Esophagus (tissue), 2 donors: ENCODE measurements around the gene TBX21. TPM values are rescaled to one million over a fixed set of nuclear protein-coding genes. Genes with fewer than 3 reads are reported as not detected.

Source experiments
- H3K27ac ChIP-seq, 2 donors: one replicate each; pipeline ENCODE4 v1.5.1; 2013; ENCODE audit warnings: low read depth in 2 of 2, mild to moderate bottlenecking in 2 of 2, inconsistent platforms in 1 of 2, low read length in 1 of 2, moderate library complexity in 1 of 2
- H3K27me3 ChIP-seq, 2 donors: one replicate each; pipeline ENCODE4 v1.6.1; 2013; ENCODE audit warnings: low read length in 2 of 2, control low read depth in 1 of 2, mild to moderate bottlenecking in 1 of 2; ENCODE audit not compliant: insufficient read depth in 2 of 2, control insufficient read depth in 1 of 2
- H3K36me3 ChIP-seq, 2 donors: one replicate each; pipeline ENCODE4 v1.6.1; 2013; ENCODE audit warnings: low read length in 1 of 2; ENCODE audit not compliant: control insufficient read depth in 2 of 2, insufficient read depth in 2 of 2
- H3K4me1 ChIP-seq, 2 donors: one replicate each; pipeline ENCODE4 v1.6.1; 2013; ENCODE audit warnings: low read length in 1 of 2; ENCODE audit not compliant: control insufficient read depth in 2 of 2, insufficient read depth in 2 of 2
- H3K4me3 ChIP-seq, 2 donors: one replicate each; pipeline ENCODE4 v1.5.1; 2013; ENCODE audit warnings: low read length in 2 of 2, mild to moderate bottlenecking in 2 of 2, low read depth in 1 of 2, moderate library complexity in 1 of 2
- H3K9me3 ChIP-seq, 2 donors: one replicate each; pipeline ENCODE4 v1.6.1; 2013; ENCODE audit warnings: mild to moderate bottlenecking in 2 of 2, low read depth in 1 of 2, low read length in 1 of 2, moderate library complexity in 1 of 2; ENCODE audit not compliant: control insufficient read depth in 2 of 2, insufficient read depth in 1 of 2
- WGBS, 2 donors: extraction: QIAGEN DNeasy Blood & Tissue Kit; methylation state at CpG; one replicate each; pipeline ENCODE4 v1.1.7; 2013; 5-methylcytosine and 5-hydroxymethylcytosine counted together
- polyA plus RNA-seq, 2 donors: library from polyadenylated mRNA; stranded (reverse); fragments of 200-250 nt; gene quantifications; one replicate each; pipeline ENCODE4 v1.2.3, GENCODE V29; 2013
- donor health status: healthy with polysubstance abuse.
- donor health status: Bipolar disorder and iron deficiency.

The TBX21 gene
- polyA plus RNA-seq, 2 donors = 0.18 to 0.24 TPM

DNA sequence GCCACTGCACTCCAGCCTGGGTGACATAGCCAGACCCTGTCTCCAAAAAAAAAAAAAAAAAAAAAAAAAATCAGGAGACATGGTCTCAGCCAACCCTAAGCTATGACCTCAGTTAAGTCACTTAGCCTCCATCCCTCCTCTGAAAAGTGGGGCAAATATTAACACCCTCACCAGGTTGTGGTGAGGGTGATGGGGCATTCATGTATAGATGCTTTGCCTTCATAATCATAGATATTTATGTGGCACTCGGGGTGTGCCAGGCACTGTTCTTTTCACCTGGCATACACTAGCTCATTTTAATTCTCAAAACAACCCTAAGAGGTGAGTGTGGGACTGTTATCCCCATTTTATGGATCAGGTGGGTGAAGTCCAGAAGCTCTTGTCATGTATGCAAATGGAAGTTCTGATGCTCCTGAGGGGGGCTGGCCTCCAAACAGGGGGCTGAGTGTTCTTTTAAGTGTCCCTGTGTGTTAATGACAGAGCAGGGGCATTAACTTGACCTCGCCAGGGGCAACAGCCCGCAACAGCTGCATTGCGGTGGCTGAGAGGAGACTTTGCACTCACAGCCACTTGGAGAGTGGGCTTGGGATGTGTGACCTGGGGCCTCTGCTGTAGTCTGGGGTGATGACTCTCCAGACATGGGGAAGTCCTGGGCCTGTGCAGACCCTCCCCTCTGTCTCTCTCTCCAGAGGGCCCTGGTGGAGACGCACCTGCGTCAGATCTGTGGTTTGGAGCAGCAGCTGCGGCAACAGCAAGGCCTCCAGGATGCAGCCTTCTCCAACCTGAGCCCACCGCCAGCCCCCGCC is 34.9 kb upstream of the TBX21 start:
- Histone ChIP-seq H3K27ac (no peak overlapping the region), H3K27me3 (no peaks in the 10 kb centered on the region), H3K9me3 (no peaks in the 10 kb centered on the region), H3K4me1 (peaks cover 2 to 19% of the 10 kb centered on the region in 2 donors), H3K4me3 (no peak overlapping the region), H3K36me3 (peaks cover 4 to 9% of the 10 kb centered on the region in 2 donors)
- WGBS, 2 donors = 73 to 78% methylated on average over 9 of the region's 9 CpGs

DNA sequence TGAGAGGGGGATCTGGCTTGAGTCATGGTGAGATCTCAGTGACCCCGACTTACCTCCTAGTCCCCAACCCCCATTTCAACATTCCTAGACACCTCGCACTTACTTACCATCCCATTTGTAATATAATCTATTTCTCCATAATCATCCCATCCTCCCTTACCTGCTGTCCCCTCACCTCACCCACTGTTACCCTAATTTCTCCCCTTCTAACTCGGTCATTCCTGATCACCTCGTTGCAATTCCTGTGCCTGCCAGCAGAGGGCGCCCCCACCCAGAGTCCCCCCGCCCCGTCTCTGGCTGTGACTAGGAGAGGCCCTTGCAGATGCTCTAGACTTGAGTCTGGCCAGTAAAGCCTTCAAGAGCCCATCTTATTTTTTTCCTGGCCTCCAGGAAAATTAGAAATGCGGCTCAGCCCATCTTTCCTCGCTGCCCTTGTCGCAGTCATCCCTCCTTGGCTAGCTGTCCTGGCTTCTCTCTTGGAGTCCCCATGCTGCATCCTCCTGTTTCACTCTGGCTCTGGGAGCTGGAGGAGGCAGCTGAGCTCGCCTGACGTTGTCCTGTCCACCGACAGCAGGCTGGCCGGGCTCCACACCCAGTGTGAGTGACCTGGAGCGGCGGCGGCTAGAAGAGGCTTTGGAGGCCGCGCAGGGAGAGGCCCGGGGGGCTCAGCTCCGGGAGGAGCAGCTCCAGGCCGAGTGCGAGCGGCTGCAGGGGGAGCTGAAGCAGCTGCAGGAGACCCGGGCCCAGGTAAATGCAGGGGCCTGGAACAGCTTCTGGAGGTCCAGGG is 34.1 kb upstream of the TBX21 start:
- Histone ChIP-seq H3K4me1 (peaks cover 2 to 16% of the 10 kb centered on the region in 2 donors), H3K27me3 (no peaks in the 10 kb centered on the region), H3K27ac (no peak overlapping the region), H3K4me3 (no peak overlapping the region), H3K36me3 (peaks cover 4 to 9% of the 10 kb centered on the region in 2 donors), H3K9me3 (no peaks in the 10 kb centered on the region)
- WGBS, 2 donors = 63 to 64% methylated on average over 25 of the region's 25 CpGs

DNA sequence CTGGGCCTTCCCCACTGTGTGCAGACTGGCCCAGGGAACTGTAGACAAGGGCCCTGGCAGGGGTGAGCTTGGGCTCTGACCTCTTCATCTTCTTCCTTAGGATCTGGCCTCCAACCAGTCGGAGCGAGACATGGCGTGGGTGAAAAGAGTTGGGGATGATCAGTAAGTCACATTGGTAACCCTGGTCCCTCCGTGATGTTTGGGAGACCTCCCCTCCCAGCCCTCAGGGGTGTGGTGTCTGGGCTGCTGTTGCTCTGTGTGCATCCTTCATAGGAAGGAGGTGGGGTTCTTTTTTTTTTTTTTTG is 33.5 kb upstream of the TBX21 start:
- H3K4me1 ChIP-seq = peaks cover 2 to 16% of the 10 kb centered on the region in 2 donors
- peaks cover 4 to 9% of the 10 kb centered on the region in 2 donors for H3K36me3 ChIP-seq
- no peak overlapping the region for H3K4me3 ChIP-seq
- WGBS, 2 donors = 93 to 98% methylated on average over 4 of the region's 4 CpGs
- H3K9me3 ChIP-seq = no peaks in the 10 kb centered on the region
- no peak overlapping the region for H3K27ac ChIP-seq
- no peaks in the 10 kb centered on the region for H3K27me3 ChIP-seq

DNA sequence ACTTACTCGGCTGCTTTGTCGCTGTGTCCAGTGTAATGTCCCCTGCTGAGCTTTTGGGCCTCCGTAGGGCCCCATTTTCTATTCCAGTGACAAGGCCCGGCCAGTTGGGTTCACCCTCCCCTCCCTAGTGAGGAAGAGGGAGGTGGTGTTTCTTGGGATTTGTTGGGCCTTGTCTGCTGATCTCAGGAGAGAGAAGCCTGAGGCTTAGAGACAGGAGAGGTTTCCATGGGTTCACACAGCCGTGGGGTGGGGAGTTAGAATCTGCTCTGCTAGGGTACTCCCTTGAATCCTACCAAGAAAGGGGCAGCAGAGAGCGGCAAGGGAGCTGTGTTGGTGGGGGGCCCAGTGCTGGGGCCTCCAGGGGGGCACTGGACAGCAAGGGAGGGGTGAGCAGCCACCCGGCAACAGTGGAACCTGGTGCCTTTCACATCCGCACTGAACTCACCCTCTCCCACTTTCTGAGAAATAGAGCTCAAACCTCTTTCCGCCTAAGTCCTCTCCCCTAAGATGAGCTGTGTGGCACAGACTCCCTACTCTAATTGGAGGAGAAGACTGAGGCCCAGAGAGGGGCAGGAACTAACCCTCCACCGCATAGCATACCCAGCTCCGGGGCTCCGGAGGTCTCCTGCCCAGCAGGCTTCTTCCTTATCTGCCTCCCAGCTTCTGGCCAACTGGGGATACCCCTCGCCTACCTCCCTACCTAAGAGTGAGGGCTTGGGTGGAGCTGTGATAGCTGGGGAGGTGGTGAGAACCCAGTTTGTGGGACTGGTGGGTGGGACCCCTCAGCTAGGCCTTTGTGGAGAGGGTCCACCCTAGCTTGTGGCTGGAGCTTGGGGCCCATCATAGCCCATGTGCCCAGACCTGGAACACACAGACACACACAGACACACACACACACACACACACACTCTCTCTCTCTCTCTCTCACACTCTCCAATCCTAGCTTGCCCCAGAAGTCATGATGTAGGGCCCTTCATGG is 32.3 kb upstream of the TBX21 start:
- Histone ChIP-seq H3K36me3 (peaks cover 6 to 11% of the 10 kb centered on the region in 2 donors), H3K27ac (no peak overlapping the region)
- WGBS, 2 donors = 87 to 89% methylated on average over 13 of the region's 13 CpGs

DNA sequence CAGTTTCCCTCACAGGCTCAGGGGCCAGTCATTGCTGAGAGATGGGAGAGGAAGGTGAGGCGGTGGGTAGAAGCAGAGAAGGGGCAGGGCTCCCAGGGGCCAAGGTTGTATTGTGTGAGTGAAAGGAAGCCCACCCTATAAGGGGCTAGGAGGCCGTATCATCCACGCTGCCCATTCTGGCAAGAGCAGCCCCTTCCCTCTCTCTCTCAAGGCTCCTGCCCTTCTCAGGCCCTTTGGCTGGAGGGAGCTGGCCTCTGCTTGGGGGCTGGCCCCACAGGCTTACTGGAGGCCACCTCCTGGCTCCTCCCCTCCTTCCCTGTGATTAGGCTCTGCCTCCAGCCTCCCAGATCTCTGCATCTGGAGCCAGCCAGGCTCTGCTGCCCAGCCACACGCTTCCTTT is 31.4 kb upstream of the TBX21 start:
- no peaks in the 10 kb centered on the region for H3K9me3 ChIP-seq
- no peak overlapping the region for H3K27ac ChIP-seq
- 91 to 92% methylated on average over 4 of the region's 4 CpGs for WGBS, 2 donors
- H3K27me3 ChIP-seq = no peaks in the 10 kb centered on the region
- H3K36me3 ChIP-seq = peaks cover 6 to 11% of the 10 kb centered on the region in 2 donors
- H3K4me3 ChIP-seq = no peak overlapping the region
- peaks cover 5 to 8% of the 10 kb centered on the region in 2 donors for H3K4me1 ChIP-seq

More for the DNA sequence above, 32.3 kb upstream of the TBX21 start:
- H3K27me3 ChIP-seq = no peaks in the 10 kb centered on the region
- no peak overlapping the region for H3K4me3 ChIP-seq
- H3K4me1 ChIP-seq = peaks cover 4 to 6% of the 10 kb centered on the region in 2 donors
- H3K9me3 ChIP-seq = no peaks in the 10 kb centered on the region

DNA sequence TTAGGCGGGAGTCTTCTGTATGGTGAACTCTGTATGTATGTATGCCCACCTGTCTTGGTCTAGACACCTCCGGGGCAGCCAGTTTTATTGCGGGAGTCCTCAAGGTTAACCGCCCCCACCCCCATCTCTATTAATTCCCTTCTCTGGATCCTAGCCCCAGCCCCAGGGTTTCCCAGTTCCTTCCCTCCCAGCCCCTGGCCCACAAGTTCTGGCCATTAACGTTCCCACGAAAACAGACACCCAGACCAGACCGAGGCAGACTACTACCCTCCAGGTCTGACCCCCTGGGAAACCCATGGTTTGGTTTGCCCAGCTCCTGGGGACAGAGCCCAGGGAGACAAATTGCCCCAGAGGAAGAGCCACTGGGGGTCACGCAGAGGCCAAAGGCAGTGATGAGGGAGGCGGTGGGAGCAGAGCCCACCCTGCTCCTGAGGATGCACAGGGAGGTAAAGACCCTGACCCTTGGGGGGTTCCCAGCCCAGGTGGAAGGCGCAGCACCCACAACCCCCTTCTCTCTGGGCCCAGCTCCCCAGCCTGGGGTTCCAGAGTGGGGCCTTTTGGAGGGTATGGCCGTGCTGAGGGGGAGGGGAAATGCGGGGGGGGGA is 30.5 kb upstream of the TBX21 start:
- H3K27ac ChIP-seq = no peak overlapping the region
- H3K4me3 ChIP-seq = no peak overlapping the region
- 87 to 88% methylated on average over 12 of the region's 12 CpGs for WGBS, 2 donors
- no peaks in the 10 kb centered on the region for H3K9me3 ChIP-seq
- H3K4me1 ChIP-seq = peaks cover 5 to 9% of the 10 kb centered on the region in 2 donors
- no peaks in the 10 kb centered on the region for H3K27me3 ChIP-seq
- H3K36me3 ChIP-seq = peaks cover 4 to 6% of the 10 kb centered on the region in 2 donors

DNA sequence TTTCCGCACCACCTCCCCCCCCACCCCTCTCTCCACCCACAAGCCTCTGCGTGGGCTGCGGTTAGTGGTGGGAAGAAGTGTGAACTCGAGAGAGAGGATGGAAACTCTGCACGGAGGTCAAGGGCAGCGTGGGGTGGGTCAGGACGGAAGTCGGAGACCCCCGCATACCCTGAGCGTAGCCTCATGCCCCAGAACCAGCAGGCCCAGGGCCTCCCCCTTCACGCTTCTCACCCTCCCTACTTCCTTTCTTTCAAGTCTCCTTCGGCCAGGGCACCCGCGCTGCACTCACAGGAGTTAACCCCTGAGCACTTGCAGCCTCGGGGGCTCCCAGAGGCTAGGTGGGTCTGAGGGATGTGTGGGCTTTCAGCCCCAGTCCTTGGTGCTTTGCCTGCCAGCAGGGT is 29.8 kb upstream of the TBX21 start:
- Histone ChIP-seq H3K4me1 (peaks cover 5 to 9% of the 10 kb centered on the region in 2 donors), H3K36me3 (peaks cover 4 to 6% of the 10 kb centered on the region in 2 donors), H3K27me3 (no peaks in the 10 kb centered on the region), H3K27ac (no peak overlapping the region), H3K4me3 (no peak overlapping the region), H3K9me3 (no peaks in the 10 kb centered on the region)
- WGBS, 2 donors = 68 to 72% methylated on average over 12 to 15 of the region's 15 CpGs

DNA sequence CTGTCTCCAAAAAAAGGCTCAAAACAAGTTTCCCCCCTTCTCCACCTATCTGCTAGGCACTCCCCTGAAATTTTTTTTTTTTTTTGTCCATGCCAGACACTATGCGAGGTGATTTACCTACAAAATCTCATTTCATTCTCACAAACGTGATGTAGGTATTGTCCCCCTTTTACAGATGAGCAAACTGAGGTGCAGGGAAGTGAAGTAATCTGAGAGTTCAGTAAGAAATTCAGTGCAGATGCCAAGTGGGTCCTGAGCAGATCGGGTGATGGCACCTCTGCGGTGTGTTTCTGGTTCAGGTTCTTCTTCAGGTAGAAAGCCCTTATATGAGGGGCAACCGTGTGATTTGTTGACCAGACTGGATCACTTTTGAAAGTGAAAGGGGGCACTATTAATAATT is 29.4 kb upstream of the TBX21 start:
- H3K9me3 ChIP-seq = no peaks in the 10 kb centered on the region
- peaks cover 4 to 6% of the 10 kb centered on the region in 2 donors for H3K36me3 ChIP-seq
- no peaks in the 10 kb centered on the region for H3K27me3 ChIP-seq
- no peak overlapping the region for H3K4me3 ChIP-seq
- WGBS, 2 donors = 82 to 86% methylated on average over 5 of the region's 5 CpGs
- H3K27ac ChIP-seq = no peak overlapping the region
- H3K4me1 ChIP-seq = peaks cover 5 to 9% of the 10 kb centered on the region in 2 donors

DNA sequence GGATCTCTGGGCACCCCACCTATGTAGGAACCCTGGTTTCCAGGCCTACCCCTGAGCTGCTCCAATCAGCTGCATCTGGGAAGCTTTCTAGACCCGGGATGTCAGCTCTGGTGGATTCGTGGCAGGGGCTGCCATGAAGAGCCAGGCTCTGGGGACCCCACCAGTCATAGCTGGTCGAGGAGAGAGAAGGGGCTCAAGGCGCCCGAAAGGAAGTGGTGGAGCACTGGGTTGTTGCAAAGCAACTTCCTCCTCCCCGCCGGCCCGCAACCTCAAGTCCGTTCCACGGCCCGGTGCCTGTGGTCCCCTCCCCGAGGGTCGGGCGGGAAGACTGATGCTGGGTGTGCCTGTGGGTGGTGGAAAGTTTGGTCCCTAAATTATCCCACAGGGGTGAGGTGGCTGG is 28.9 kb upstream of the TBX21 start:
- Histone ChIP-seq H3K27me3 (no peaks in the 10 kb centered on the region), H3K9me3 (no peaks in the 10 kb centered on the region), H3K36me3 (peaks cover 4 to 6% of the 10 kb centered on the region in 2 donors), H3K27ac (no peak overlapping the region), H3K4me1 (peaks cover 5 to 9% of the 10 kb centered on the region in 2 donors), H3K4me3 (no peak overlapping the region)
- 70 to 88% methylated on average over 13 to 14 of the region's 14 CpGs for WGBS, 2 donors
